ENCODE measurements around the gene PPP2R1A.
"Not testable (repeated sequence)": the region's sequence is repeated elsewhere in the genome, so short reads cannot be mapped to it uniquely, and the experiment has no call there.

The PPP2R1A gene

DNA sequence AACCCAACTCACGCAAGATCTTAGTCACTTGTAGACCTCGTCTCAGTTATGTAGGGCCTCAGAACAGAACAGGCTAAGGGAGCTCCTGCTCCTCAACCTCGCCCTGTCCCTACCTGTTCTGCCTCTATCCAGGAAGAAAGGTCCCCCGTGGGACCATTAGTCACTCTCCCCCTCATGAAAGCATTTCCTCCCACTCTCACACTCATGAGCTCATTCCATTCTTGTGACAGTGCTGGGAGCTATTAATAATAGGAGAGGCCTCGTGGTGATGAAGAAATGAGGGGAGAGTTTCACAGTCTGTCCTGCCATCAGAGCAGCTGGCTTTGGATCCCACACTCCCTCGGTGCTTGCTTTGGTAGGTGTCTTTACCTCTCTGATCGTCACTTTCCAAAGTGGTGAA lies 10.2 kb downstream of the PPP2R1A start:
- TF ChIP-seq, protein P1, sequence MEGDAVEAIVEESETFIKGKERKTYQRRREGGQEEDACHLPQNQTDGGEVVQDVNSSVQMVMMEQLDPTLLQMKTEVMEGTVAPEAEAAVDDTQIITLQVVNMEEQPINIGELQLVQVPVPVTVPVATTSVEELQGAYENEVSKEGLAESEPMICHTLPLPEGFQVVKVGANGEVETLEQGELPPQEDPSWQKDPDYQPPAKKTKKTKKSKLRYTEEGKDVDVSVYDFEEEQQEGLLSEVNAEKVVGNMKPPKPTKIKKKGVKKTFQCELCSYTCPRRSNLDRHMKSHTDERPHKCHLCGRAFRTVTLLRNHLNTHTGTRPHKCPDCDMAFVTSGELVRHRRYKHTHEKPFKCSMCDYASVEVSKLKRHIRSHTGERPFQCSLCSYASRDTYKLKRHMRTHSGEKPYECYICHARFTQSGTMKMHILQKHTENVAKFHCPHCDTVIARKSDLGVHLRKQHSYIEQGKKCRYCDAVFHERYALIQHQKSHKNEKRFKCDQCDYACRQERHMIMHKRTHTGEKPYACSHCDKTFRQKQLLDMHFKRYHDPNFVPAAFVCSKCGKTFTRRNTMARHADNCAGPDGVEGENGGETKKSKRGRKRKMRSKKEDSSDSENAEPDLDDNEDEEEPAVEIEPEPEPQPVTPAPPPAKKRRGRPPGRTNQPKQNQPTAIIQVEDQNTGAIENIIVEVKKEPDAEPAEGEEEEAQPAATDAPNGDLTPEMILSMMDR (IDR thresholded peaks at IDR 0.05; ENCODE audit: borderline replicate concordance, control extremely low read depth, extremely low read depth, insufficient read depth, missing control alignments), result no peak
- in situ Hi-C loops (cut with MboI; ENCODE audit: low sequenced_read_pairs, unreplicated experiment), result no loop called here
- DNase-seq (ENCODE audit: low spot score), result no peak

DNA sequence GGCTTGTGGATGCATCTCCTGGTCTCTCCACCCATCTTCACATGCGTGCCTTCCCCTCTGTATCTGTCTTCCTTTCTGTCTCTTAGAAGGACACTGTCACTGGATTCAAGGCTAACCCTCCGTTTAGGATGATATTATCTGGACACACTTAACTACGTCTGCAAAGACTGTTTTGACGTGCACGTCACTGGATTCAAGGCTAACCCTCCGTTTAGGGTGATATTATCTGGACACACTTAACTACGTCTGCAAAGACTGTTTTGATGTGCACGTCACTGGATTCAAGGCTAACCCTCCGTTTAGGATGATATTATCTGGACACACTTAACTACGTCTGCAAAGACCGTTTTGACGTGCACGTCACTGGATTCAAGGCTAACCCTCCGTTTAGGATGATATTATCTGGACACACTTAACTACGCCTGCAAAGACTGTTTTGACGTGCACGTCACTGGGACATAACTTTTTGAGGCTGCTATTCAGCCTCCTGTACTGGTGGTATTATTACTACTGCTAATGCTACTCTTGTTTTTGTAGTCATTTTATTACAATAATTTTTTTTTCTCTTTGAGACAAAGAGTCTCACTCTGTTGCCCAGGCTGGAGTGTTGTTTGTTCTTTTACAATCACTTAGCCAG lies 11.0 kb downstream of the PPP2R1A start:
- DNase-seq (ENCODE audit: low spot score); in situ Hi-C loops (cut with MboI; ENCODE audit: low sequenced_read_pairs, unreplicated experiment): not testable (repeated sequence)

DNA sequence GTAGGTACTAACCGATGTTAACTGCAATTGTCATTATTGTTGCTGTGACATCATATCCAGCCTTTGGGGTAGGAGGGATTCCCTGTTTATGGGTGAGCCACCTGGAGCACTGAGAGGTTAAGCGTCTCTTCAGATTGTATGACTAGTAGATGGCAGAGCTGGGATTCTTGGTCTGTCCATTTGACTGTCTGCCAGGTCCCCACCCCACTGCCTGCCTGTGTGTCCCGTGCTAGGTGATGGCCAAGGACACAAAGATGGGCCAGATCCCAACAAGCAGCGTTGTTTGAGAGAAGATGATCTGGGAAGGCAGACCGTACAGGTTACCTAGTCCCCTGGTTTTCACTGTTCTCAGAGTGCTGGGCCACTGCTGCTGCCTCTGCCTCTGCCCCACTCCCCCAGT lies 16.6 kb downstream of the PPP2R1A start:
- no peak for DNase-seq (ENCODE audit: low spot score)
- in situ Hi-C loops (cut with MboI; ENCODE audit: low sequenced_read_pairs, unreplicated experiment), result no loop called here
- TF ChIP-seq, protein P1 (IDR thresholded peaks at IDR 0.05; ENCODE audit: borderline replicate concordance, control extremely low read depth, extremely low read depth, insufficient read depth, missing control alignments), result no peak

DNA sequence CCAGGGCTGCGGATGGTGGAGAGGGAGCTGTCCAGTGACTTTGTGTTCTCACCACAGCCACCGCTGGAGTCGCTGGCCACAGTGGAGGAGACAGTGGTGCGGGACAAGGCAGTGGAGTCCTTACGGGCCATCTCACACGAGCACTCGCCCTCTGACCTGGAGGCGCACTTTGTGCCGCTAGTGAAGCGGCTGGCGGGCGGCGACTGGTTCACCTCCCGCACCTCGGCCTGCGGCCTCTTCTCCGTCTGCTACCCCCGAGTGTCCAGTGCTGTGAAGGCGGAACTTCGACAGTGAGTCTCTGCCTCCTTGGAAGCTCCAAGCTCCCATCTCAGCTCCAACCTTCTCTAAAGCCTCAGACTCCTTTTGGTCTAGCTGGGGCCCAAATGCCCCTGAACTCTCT lies 21.4 kb downstream of the PPP2R1A start:
- in situ Hi-C loops (cut with MboI; ENCODE audit: low sequenced_read_pairs, unreplicated experiment), result no loop called here
- TF ChIP-seq, protein P1 (IDR thresholded peaks at IDR 0.05; ENCODE audit: borderline replicate concordance, control extremely low read depth, extremely low read depth, insufficient read depth, missing control alignments), result no peak
- no peak for DNase-seq (ENCODE audit: low spot score)

DNA sequence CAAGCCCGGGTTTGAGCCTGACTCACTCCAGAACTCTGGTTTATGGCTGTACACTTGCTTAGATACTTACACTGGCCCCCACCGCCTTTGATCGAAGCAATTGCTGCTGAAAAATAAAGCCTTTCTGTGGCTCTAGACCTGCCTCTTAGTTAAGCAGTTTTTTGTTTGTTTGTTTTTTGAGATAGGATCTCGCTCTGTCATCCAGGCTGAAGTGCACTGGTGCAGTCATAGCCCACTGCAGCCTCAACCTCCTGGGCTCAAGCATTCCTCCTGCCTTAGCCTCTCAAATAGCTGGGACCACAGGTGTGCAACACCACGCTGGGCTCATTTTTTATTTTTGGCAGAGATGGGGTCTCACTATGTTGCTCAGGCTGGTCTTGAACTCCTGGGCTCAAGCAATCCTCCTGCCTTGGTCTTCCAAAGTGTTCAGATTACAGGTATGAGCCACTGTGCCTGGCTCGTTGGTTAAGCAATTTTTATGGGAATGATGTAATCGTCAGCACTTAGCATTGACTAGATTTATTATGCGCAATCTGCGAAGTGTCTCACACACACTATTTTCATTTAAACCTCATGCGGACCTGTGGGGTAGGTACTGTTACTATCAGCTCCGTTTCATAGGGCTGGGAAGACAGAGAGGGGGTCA lies 22.2 kb downstream of the PPP2R1A start:
- DNase-seq (ENCODE audit: low spot score), result no peak

DNA sequence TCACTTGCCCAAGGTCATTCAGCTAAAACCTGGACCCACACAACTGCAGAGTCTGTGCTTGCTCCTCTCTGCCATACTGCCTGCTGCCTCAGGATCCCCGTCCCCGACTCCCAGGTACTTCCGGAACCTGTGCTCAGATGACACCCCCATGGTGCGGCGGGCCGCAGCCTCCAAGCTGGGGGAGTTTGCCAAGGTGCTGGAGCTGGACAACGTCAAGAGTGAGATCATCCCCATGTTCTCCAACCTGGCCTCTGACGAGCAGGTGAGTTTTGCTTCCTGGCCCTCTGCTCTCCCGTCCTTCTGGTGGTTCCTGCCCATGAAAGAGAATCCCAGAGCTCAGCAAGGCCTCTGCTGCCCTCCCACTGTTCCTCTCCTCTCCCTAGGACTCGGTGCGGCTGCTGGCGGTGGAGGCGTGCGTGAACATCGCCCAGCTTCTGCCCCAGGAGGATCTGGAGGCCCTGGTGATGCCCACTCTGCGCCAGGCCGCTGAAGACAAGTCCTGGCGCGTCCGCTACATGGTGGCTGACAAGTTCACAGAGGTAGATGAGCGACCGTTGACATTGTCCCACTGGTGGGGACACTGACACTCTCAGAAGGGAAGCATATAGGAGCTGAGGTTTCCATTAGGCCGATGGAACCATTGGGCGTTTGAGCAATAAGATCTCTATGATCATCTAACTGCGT lies 22.9 kb downstream of the PPP2R1A start:
- DNase-seq (ENCODE audit: low spot score), result no peak
- in situ Hi-C loops (cut with MboI; ENCODE audit: low sequenced_read_pairs, unreplicated experiment), result no loop called here
- TF ChIP-seq, protein P1 (IDR thresholded peaks at IDR 0.05; ENCODE audit: borderline replicate concordance, control extremely low read depth, extremely low read depth, insufficient read depth, missing control alignments), result no peak

More for the DNA sequence above, 22.2 kb downstream of the PPP2R1A start:
- in situ Hi-C loops (cut with MboI; ENCODE audit: low sequenced_read_pairs, unreplicated experiment), result no loop called here
- TF ChIP-seq, protein P1 (IDR thresholded peaks at IDR 0.05; ENCODE audit: borderline replicate concordance, control extremely low read depth, extremely low read depth, insufficient read depth, missing control alignments), result no peak

DNA sequence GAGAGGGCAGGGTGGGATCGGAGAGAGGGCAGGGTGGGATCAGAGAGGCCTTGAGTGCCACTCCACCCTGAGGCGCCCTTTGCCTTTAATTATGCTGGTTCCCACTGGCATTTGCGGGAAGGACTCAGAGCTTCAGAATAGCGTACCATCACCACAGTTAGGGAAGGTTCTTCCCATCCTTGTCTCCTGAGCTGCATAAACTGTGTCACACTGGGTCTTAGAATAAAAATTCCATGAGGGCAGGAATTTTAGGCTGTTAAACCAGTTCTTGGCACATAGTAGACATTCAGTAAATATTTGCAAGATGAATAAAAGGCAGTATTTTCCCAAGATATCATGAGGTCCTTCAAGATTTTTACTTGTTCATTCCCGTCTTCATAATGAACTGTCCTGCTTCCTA lies 24.4 kb downstream of the PPP2R1A start:
- TF ChIP-seq, protein P1 (IDR thresholded peaks at IDR 0.05; ENCODE audit: borderline replicate concordance, control extremely low read depth, extremely low read depth, insufficient read depth, missing control alignments), result no peak
- in situ Hi-C loops (cut with MboI; ENCODE audit: low sequenced_read_pairs, unreplicated experiment), result no loop called here

More for the DNA sequence above, 24.4 kb downstream of the PPP2R1A start:
- no peak for DNase-seq (ENCODE audit: low spot score)

All from GM13976 (cell line).